Measurements from ENCODE around the gene NKX3-2.

Gene NKX3-2

DNA sequence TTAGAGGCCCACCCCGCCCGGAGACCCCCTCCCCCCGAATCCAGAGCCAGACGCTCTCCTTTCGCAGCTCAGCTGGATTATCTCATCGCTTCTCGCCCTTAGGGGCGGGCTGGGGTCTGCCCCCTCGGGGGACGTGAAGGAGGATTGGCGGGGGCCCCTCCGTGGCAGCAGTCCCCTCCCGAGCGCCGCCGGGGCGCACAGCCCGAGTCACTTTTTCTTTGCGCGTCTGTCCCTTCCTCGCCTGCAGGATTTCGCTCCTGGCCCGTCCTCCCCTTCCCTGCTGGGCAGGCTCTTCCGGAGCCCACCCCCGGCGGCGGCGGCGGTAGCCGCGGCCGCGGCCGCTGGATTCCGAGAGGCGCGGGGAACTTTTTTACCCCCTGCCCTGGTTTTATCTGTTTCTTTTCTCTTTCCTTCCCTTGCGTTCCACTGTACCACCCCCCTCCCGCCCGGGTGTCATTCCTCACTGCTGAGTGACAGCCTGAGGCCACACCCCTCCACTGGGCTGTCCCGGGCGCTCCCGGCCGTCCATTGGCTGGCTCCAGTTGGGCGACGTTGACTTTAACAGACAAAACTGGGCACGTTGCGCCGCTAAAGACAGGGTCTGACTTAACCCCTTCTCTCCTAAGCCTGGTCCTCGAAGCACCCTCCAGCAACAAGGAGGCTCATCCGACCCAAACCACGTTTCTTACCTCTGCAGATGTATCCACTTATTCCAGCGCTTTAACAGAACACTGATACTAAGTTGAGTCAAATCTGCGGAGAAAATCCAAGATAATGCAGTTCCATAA is 492 bp upstream of the NKX3-2 start:
- peak; percentile 29 to 67 for ATAC-seq

DNA sequence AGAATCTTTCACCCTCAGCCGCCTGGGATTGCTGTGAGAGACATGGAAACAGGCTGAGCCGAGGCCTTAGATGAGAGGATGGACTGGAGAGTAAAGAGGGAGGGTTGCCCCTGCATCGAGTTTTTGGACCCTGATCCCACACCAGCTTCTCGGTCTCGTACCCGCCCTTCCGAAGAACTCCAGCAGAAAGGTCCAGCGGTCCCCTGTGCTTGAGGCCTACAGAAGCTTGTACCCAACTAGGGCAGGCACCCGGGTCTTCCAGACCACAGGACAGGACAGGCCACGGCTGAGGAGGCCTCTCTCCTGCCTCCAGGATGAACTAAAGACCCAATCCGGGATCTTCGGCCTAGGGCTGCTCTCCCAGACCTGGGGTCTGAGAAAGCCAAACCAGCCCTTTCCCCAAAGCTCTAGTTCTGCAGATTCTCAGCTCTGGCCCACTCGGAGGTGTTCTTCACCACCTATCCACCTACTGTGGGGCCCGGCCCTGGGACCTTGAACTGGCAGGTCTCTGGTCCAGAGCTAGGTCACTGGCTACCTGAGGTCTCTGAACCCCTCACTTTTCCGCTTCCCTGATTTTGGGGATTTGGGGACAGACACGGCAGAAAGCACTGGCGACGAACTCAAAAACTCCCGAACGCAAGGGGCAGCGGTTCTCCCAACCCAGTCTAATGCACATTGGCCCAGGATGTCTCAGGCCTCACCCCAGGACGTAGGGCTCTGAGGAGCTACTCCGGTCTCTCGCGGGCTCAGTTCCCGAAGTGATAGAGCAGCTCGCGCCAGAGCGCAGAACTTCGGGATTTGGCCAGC is 1.1 kb downstream of the NKX3-2 start:
- no peak for ATAC-seq

DNA sequence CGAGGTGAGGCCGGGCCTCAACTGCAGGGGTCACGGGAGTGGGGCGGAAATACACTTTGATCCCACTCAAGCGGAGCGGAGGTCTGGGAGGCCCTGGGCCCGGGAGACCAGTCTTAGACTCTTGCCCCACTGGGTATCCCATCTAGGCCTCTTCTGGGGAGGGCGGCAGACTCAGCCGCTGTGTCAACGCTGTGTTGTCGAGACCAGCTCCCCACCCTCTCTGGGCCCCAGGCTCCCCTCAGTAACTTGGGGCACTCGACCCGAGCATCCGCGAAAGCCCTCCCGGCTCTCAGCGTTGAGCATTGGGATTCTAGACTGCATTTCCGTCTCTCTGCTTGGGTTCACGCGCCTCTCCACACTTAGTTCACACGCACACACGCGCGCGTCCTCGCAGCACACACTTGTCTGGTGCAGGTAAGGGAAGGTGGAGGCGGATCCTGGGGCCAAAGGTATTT is 1.7 kb downstream of the NKX3-2 start:
- ATAC-seq, result no peak

- no peak for ATAC-seq
Observed at GRCh38 chr4:13541720-13542576, 2.4 kb downstream of the NKX3-2 start.

- ATAC-seq, result no peak
Observed at GRCh38 chr4:13541176-13541604, 3.1 kb downstream of the NKX3-2 start.

GRCh38 chr4:13540446-13541175 is 3.7 kb downstream of the NKX3-2 start:
- no peak for ATAC-seq

DNA sequence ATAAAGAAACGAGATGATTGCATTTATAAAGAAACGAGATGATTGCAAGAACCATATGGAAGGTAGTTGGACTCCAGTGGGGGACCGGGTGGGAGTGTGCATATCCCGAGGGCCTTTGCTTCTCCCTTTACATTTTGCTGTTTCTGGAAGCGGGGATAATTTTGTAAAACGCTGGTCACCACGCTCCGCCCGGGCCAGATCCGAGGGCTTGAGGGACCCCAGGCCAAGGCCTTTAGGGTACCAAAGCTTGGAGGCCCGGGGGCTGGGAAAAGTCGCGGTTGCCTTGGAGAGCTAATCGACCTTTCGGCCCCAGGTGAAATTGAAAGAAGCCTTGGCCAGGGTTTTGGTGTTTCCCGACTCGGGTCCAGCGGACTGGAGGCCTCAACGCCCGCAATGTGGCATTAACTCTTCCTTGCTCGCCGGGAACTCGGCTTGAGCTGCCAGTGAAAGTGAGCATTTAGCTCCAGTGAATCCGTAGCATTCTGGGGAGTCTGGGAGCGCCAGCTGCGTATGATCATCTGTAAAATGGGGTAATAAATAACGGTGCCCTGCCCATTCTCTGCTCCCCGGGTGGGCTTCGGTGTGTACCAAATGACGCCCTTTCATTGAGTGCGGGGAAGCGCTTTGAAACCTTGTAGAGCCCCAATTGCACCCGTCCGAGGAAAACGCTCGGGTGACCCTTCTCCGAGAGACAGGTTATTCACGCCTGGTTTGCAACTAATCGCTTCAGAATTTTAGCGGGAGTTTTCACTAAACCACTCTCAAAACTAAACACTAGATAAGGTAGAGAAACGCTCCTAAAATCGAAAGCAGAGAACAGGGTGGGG is 4.5 kb downstream of the NKX3-2 start:
- no peak for ATAC-seq

GRCh38 chr4:13539047-13539618 is 5.2 kb downstream of the NKX3-2 start:
- ATAC-seq, result no peak

DNA sequence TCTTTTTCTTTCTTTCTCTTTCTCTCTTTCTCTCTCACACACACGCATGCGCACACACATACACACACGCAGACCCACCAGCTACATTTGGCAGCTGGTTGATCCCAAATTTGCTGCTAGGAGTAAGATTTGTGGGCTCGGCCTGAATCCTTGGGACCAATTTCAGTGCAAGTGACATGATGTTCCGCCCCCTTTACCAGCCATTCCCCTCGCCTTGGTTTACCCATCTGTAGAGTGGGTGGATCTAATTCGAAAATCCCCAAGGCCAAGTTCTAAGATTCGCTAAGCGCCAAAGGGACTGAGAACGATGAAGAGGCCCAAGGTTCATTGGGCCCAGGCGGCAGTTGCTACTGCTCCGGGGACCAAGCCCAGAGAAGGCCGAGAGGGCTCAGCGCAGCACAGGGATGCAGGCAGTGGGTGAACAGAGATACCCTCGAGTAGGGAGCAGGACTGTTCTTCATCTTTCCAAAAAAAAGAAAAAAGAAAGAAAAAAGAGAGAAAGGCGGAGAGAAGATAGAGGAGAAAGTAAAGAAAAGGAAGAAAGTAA is 5.8 kb downstream of the NKX3-2 start:
- no peak for ATAC-seq

- no peak for ATAC-seq
Observed at GRCh38 chr4:13537832-13538177, 6.5 kb downstream of the NKX3-2 start.

DNA sequence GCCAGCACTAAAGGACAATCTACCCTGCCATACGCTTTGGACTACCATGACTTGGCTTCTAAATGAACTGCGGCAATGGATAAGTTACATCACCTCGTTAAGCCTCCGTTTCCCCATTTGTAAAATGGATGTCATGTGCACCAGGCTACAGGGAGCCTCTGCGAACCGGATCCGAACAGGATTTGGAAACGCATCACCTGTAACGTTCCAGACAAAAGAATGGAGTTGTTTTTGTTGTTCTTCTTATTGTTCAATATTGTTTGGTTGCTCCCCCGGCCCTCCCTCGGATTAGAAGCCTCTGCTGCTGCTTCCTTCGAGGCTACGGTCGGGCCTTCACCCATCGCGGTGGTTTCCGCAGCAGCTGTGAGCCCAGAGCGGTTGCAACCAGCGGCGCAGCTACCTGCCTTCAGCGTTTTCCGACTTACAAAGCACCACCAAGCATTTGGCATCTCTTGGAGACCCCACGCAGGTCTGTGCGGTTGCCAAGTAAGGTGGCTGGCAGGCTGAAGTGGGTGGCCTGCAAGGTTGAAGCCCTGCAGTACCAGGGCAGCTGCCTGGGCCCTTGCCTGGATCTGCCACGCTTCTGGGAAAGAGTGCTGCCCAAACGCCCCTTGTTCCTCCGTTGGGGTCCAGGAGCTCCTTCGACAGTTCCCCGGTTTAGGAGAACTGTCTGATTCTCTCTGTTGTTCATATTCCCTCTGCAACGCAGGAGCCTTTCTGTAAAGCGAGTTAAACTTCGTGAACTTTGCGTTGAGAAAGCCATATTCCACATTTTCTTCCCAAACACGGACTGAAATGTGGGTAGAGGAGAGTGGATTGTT is 7.1 kb downstream of the NKX3-2 start:
- ATAC-seq, result no peak

- no peak for ATAC-seq
Observed at GRCh38 chr4:13536607-13537006, 7.7 kb downstream of the NKX3-2 start.

DNA sequence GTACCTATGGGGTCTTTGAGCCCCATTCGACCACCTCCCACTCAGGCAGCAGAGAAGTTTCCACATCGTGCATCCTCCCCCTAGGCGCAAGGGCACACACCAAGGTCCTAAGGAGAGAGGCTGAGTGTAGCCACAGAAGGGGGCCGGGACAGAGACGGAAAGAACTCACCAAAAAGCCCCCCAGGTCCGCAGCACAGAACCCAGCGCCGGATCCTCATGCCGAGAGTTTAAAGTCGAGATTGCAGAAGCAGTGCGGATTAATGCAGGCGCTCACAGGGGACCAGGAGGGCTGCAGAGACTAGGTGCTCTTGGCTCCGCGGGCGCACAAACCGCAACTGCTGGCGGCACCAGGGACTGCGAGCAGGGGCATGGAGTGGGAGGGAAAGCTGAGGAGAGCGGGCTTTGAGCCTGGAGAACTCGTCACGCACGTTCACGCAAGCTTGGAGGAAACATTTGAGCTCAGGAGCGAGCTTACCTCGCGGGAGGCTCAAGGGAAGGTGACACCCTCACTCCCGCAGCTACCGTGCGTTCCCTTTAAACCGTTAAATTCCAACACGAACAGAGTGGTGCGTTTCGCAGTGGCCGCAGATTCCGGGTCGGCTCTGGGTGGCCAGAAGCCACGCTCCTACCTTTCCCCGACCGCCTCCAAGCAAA is 8.5 kb downstream of the NKX3-2 start:
- ATAC-seq, result no peak

- ATAC-seq, result no peak
Observed at GRCh38 chr4:13535118-13535517, 9.2 kb downstream of the NKX3-2 start.

DNA sequence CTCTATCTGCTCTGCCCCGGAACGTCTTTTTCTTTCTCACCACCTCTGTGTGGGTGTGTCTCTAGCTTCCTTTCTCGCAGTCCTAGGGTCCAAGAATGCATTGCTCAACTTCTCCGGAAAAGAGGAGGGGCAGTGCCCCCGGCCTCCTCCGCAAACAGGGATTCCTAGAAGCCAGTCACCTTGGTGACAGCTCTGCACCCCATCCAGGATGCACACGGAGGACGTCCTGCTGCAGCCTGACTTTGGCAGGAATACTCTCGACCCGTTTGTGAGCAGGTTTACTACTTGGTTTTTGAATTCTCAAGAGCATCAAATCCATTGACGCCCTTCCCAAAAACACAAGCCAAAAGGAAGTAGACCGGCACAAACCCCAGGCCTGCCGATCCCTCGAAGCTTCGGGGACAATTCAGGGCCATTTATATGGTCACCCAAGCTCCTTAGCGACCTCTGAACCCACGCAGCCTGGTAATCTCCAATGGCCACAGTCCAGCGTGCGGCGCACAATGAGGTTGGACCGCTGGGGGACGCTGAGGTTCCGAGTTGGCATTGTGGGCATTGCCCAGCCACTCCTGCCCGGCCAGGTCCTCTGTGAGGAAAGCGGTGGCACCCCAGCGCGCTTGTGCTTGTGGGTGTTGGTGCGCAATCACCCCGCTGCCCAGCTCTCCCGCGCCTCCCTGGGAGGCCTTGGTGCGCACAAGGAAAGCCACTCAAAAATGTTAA is 9.8 kb downstream of the NKX3-2 start:
- ATAC-seq, result no peak

DNA sequence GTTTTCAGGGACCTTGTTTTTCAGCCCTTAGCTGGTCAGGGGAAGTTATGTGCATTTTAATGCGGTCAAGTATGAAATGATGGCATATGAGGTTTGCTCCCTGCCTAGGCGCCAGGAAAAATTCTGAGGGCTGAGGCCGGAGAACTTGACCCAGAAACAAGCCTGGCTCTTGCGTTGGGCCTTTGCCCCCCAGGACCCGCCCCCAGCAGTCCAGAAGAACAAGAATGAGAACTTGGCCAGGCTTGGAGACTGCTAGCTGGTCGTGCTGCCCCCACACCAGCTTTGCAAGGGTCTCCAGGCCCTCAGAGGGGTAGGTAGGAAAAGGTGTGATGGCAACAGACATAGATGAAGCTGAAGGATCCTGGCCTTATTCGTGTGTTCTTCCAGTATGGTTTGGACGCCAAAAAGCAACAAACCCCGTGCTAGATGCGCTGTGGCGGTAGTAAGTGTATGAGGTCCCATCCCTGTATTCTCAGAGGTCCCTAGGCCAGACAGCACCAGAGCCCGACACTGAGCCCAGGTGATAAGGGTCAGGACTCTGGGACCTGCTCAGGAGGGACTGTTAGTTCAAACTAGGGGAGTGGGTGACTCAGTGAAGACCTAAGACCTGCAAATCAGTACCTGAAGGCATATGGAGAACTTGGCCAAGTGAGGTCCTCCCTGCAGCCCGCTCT is 10.5 kb downstream of the NKX3-2 start:
- ATAC-seq, result no peak

DNA sequence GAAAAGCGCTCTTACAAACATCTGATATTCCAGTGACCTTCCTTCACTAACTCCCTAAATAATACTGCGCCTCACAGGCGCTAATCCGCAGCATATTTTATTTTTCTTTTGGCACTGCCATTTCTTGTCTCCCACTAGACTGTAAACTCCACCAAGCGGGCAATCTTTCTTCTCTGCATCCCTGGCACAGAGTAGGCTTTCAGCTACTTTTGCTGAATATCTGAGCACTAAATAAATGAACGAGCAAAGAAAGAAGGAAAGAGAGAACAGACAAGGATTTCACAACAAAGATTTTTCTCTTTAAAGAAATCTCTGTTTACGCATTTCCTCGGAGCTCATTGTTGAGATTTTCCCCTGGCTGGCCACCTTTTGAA is 12.7 kb downstream of the NKX3-2 start:
- no peak for ATAC-seq

All from activated CD4-positive, CD25-positive, alpha-beta regulatory T cell treated with anti-CD3 and anti-CD28 coated beads, Interleukin-2, amount 50 U/mL, for 24 hours (primary cell).